Testis (tissue), 2 donors: ENCODE measurements around the gene CCDC157.

Source experiments
- CTCF ChIP-seq, 3 experiments: fragments of 450-650 bp in 2 of 3; fragments of 200-600 bp in 1 of 3; sonication (generic) in 1 of 3; IDR thresholded peaks; one replicate each; pipeline ENCODE4 v1.5.1; 2016 to 2019; ENCODE audit warnings: antibody characterized with exemption in 3 of 3, mild to moderate bottlenecking in 2 of 3, moderate library complexity in 1 of 3
- POLR2A ChIP-seq: fragments of 450-650 bp; IDR thresholded peaks from one replicate; pipeline ENCODE4 v1.6.1; 2017; ENCODE audit warnings: antibody characterized with exemption, mild to moderate bottlenecking, moderate library complexity

DNA sequence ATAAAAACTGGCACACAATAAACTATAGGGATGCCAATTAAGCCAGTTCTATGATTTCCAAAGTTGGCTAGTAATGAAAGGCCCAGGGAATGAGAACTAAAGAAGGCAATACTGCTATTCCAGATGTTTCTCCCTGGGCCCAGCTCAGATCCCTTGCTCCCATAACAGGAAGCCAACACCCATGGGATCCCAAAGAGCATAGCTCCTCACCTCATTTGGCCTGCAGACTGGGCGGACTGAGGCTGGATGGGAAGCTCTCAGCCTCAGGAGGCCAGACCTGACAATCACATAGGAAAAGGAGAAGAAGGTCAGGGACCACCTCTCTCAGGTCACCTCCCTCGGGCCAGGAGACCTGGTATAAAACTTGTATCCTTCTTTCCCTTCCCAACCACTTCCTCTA lies 35.3 kb upstream of the CCDC157 start:
- TF ChIP-seq CTCF (IDR thresholded peaks at IDR 0.05), result no peak
- TF ChIP-seq POLR2A, result no peak
